Tongue (tissue), 2 donors: ENCODE data around the gene NAT8. TPM values are rescaled to one million over a fixed set of nuclear protein-coding genes. Genes with fewer than 3 reads are reported as not detected.
"Not testable (repeated sequence)": the region's sequence is repeated elsewhere in the genome, so short reads cannot be mapped to it uniquely, and the experiment has no call there.

Experiments used
- DNase-seq: peaks from one replicate; pipeline ENCODE4 v3.0.0-alpha.2; 2015
- total RNA-seq: library from RNA; depleted of rRNA; stranded (reverse); fragments of >200 nt; gene quantifications from one replicate; pipeline ENCODE4 v1.2.3, GENCODE V29; 2014

The NAT8 gene
- total RNA-seq, 1 donor from 2014 or later = not detected

DNA sequence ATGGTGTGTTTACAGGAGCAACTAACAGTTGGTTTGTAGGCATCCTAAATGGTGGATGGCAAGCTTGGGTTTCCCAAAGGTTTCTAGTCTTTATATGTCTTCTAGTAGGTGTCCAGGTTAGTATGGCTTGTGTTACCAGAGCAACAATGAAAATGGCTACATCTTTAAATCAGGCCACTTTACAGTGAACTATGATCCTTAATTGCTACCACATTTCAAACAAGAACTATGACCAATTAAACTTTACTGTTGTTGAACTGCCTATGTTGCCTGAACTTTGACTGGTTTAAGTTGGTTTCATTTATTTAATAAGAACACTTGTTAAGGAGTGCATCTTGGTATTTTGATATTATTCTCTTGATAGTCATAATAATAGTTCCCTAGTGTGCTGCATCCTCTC lies 5.2 kb downstream of the NAT8 start:
- not testable (repeated sequence) for DNase-seq

DNA sequence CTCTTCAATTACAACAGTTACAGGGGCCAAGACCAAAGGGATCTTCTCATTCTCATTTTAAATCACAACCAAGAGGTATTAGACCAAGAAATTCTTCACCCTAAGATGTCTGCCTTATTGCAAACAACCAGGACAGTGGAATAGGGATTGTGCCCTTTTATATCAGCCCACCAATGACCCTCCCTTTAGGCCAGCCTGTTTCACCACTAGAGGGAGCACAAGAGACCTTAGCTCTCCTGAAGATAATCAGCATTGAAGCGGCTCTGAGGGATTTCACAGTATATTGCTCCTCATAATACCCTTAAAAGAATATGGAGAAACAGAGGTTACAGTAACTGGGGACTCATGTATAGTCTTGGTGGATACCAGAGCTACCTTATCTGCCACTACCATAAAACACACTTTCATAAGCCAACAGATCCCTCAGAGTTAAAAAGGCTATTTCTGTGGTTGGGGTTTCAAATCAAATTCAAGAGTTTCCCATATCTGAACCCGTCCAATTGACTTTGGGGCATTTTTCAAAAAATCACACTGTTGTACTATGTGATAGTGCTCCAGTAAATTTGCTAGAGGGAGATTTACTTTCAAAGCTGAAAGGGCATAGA lies 11.5 kb downstream of the NAT8 start:
- DNase-seq = not testable (repeated sequence)

- not testable (repeated sequence) for DNase-seq
Observed at GRCh38 chr2:73628493-73628892, 13.7 kb downstream of the NAT8 start.

DNA sequence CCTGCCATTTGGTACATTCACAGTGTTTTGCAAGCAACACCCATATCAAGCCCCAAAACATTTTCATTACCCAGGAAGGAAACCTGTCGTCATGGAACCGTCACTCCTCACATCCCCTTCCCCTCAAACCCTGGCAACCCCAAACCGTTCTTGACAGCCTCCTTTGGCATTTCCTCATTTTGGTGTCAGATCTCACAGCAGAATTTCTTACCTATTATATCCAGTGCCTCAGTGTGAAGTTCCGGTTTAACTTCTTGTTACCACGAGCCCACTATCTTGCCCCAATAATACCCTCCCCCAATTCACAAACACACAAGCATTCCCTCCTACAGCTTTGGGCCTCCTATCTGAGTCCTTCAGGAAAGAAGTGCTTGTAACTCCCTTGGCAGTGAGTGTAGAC lies 16.0 kb downstream of the NAT8 start:
- DNase-seq = not testable (repeated sequence)

DNA sequence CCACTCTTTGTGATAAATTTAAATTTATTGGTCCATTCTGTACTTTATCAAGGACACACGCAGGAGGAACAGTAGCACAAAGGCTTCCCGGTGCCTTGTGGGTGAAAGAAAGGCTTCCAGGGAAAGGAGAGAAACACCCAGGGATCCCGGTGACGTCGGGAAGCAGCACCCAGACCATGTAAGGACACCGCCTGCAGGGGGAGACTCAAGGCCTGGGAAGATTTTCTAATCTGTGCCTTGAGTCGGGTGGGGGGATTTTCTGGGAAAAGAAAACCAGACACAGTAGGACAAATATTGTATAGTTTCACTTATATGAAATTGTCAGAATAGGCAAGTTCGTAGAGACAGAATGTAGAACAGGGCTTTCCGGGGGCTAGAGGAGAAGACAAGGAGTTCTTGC lies 17.6 kb downstream of the NAT8 start:
- DNase-seq = not testable (repeated sequence)

- DNase-seq = not testable (repeated sequence)
Observed at GRCh38 chr2:73624036-73624435, 18.2 kb downstream of the NAT8 start.

DNA sequence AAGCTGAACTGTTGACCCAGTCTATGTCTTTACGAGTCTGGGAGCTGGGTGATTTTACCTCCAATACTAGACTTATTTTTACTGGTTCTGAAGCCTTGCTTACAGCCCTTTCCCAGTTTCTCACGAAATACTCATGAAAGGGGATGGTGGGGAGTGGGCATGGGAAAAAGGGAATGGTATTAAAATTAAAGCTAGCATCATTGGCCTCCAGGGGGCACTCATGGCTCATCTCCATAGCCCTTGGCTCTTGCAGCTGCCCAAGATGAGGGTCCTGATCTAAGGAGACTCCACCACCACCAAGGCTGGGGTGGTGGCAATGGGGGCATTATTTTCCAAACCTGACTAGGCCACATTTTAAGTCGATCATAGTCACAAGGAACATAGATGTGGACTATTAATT lies 22.3 kb downstream of the NAT8 start:
- not testable (repeated sequence) for DNase-seq

- DNase-seq = no peak
Observed at GRCh38 chr2:73614997-73615396, 27.2 kb downstream of the NAT8 start.

DNA sequence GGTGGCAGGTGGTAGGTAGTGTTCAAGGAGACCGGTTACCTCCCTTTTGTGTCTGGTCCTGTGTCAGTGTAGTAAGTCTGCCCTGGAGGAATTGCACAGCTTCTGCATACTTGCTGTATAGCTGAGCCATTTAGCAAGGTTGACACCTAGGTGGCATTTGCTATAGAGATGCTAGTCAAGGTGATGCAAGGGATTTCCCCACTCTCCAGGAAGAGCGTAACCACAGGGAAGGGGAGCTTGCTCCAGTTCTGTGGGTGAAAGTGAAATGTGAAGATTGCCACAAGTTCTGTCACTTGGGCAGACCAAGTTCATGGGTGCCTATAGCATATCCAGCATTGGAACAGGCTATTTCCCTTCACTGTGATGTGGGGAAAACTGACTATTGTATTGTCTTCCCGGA lies 28.1 kb downstream of the NAT8 start:
- DNase-seq = no peak

GRCh38 chr2:73611867-73612266 lies 30.4 kb downstream of the NAT8 start:
- no peak for DNase-seq

GRCh38 chr2:73611193-73611592 lies 31.0 kb downstream of the NAT8 start:
- no peak for DNase-seq

GRCh38 chr2:73610111-73610510 lies 32.1 kb downstream of the NAT8 start:
- DNase-seq = no peak

- not testable (repeated sequence) for DNase-seq
Observed at GRCh38 chr2:73604589-73604988, 37.6 kb downstream of the NAT8 start.

GRCh38 chr2:73603099-73603588 lies 39.1 kb downstream of the NAT8 start:
- not testable (repeated sequence) for DNase-seq

DNA sequence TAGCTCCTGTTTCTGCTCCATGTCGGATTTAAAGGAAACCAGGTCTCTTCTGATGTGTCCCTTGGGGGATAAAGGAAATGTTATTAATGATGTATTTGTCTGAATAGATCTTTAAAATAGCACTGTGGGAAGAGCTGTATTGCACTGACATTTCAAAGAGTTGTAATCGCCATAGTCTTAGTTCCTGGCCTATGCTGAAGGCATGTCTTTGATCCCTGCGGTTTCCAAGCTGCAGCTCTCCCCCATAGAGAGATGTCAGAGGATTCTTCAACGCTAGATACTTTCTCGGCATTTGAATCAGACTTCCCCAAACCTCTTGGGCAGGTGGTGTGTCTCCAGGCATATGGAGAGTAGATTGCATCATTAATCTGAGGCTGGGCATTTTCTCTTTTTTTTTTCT lies 40.4 kb downstream of the NAT8 start:
- DNase-seq = no peak

DNA sequence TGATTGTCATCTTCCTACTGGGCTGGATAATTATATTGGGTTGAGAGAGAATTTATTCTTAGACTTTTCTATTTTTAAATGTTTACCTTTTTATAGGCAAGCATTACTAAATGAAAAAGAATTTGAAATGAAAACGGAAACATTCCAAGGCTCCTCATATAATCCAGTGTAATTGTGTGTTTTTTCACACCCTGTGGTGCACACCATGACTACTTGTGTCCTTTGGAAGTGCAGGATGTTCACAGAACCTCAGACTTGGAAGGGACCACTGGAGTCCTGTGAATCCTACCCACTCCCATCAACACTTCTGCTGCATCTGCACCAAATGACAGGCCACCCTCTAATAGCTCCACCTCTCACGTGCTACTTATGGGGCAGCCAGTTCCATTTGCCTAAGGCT lies 48.0 kb downstream of the NAT8 start:
- DNase-seq = no peak

- DNase-seq = no peak
Observed at GRCh38 chr2:73593680-73594079, 48.5 kb downstream of the NAT8 start.

Other genes with a start within 250 kb of the NAT8 start
- gene TPRKB, start 94.9 kb upstream of the NAT8 start, total RNA-seq = 26.5 TPM
- 33.7 TPM for gene DUSP11, start 137.7 kb upstream of the NAT8 start, total RNA-seq
- not detected for gene C2orf78, start 141.8 kb upstream of the NAT8 start, total RNA-seq
- 28.5 TPM for gene STAMBP, start 186.5 kb upstream of the NAT8 start, total RNA-seq